IMR-90 (cell line): Measurements from ENCODE around the gene DUXA. TPM values are rescaled to one million over a fixed set of nuclear protein-coding genes. Genes with fewer than 3 reads are reported as not detected.

ENCODE experiments used
- ATAC-seq: fragments of 200-7000 bp; cut with Tn5 transposase; 2 replicates; pipeline ENCODE4 v1.9.1; 2020; ENCODE audit warnings: low read depth, mild to moderate bottlenecking, moderate library complexity
- BruUV-seq: library from RNA; stranded (reverse); fragments of 400-500 nt; replicated peaks from 2 replicates; lab custom pipeline; 2021; lab: Mats Ljungman, UMichigan
- CTCF ChIA-PET: fragments of 300-600 bp; formaldehyde crosslinking; extraction: SDS; loops from one replicate; lab custom pipeline; 2021; ENCODE audit warnings: antibody characterized with exemption; lab: Yijun Ruan, JAX
- POLR2A ChIA-PET: fragments of 300-600 bp; sonication (Branson Sonifier 250); formaldehyde crosslinking; loops from one replicate; lab custom pipeline; 2022; ENCODE audit warnings: antibody characterized with exemption; ENCODE audit not compliant: unreplicated experiment; lab: Charles Lee
- DNase-seq: peaks from one replicate; pipeline ENCODE4 v3.0.0; 2013
- H2AFZ ChIP-seq: replicated peaks from 2 replicates; pipeline ENCODE3; 2013; ENCODE audit warnings: low read length, mild to moderate bottlenecking; ENCODE audit not compliant: poor library complexity
- H2AK5ac ChIP-seq: 2 replicates; pipeline ENCODE4 v1.6.1; 2013; ENCODE audit warnings: low read depth, low read length, inconsistent platforms
- H2AK9ac ChIP-seq: replicated peaks from 2 replicates; pipeline ENCODE3; 2013; ENCODE audit warnings: mild to moderate bottlenecking, low read depth, low read length, moderate library complexity; ENCODE audit not compliant: poor library complexity
- H2BK120ac ChIP-seq: 2 replicates; pipeline ENCODE4 v1.6.1; 2013; ENCODE audit warnings: low read depth, low read length, inconsistent platforms
- H2BK15ac ChIP-seq: 3 replicates; pipeline ENCODE4 v1.6.1; 2013; ENCODE audit warnings: low read depth, low read length, inconsistent platforms
- H2BK20ac ChIP-seq: 2 replicates; pipeline ENCODE4 v1.6.1; 2013; ENCODE audit warnings: low read depth, mild to moderate bottlenecking, inconsistent platforms, low read length, moderate library complexity
- H2BK5ac ChIP-seq: 2 replicates; pipeline ENCODE4 v1.6.1; 2013; ENCODE audit warnings: mild to moderate bottlenecking, low read depth, low read length, inconsistent platforms; ENCODE audit not compliant: poor library complexity, severe bottlenecking
- H3K14ac ChIP-seq: replicated peaks from 2 replicates; pipeline ENCODE4 v1.6.1; 2013; ENCODE audit warnings: low read depth, low read length, inconsistent platforms
- H3K18ac ChIP-seq: 2 replicates; pipeline ENCODE4 v1.6.1; 2013; ENCODE audit warnings: low read depth, low read length, control low read depth
- H3K23ac ChIP-seq: 2 replicates; pipeline ENCODE4 v1.6.1; 2013; ENCODE audit warnings: low read depth, low read length, inconsistent platforms
- H3K27ac ChIP-seq: 2 replicates; pipeline ENCODE4 v1.5.1; 2013; ENCODE audit warnings: mild to moderate bottlenecking, control low read depth, low read length; ENCODE audit not compliant: insufficient read depth
- H3K27me3 ChIP-seq: 2 replicates; pipeline ENCODE4 v1.6.1; 2013; ENCODE audit warnings: low read length; ENCODE audit not compliant: control insufficient read depth, insufficient read depth
- H3K36me3 ChIP-seq: 2 replicates; pipeline ENCODE4 v1.6.1; 2013; ENCODE audit warnings: low read length, mixed read lengths; ENCODE audit not compliant: control insufficient read depth, insufficient read depth
- H3K4ac ChIP-seq: 2 replicates; pipeline ENCODE4 v1.6.1; 2013; ENCODE audit warnings: low read depth, low read length, inconsistent platforms
- H3K4me1 ChIP-seq: 2 replicates; pipeline ENCODE4 v1.6.1; 2013; ENCODE audit warnings: low read length, mixed read lengths; ENCODE audit not compliant: control insufficient read depth, insufficient read depth
- H3K4me2 ChIP-seq: 2 replicates; pipeline ENCODE4 v1.6.1; 2013; ENCODE audit warnings: low read depth, mild to moderate bottlenecking, control low read depth, low read length, moderate library complexity
- H3K4me3 ChIP-seq: 2 replicates; pipeline ENCODE4 v1.5.1; 2013; ENCODE audit warnings: low read depth, mild to moderate bottlenecking, control low read depth, low read length, moderate library complexity; ENCODE audit not compliant: insufficient read depth
- H3K56ac ChIP-seq: 2 replicates; pipeline ENCODE4 v1.6.1; 2013; ENCODE audit warnings: low read length, inconsistent platforms; ENCODE audit not compliant: insufficient read depth; ENCODE audit errors: extremely low read depth
- H3K79me1 ChIP-seq, 2 experiments: 2 replicates each; pipeline ENCODE4 v1.6.1; 2013; ENCODE audit warnings: low read length in 2 of 2, inconsistent platforms in 1 of 2, low read depth in 1 of 2
- H3K9ac ChIP-seq: 2 replicates; pipeline ENCODE4 v1.6.1; 2013; ENCODE audit warnings: low read depth, low read length, control low read depth
- H3K9me1 ChIP-seq: 2 replicates; pipeline ENCODE4 v1.6.1; 2013; ENCODE audit warnings: low read length, inconsistent platforms; ENCODE audit not compliant: insufficient read depth
- H3K9me3 ChIP-seq: 2 replicates; pipeline ENCODE4 v1.6.1; 2013; ENCODE audit warnings: low read length; ENCODE audit not compliant: control insufficient read depth, insufficient read depth
- H4K20me1 ChIP-seq: 2 replicates; pipeline ENCODE4 v1.6.1; 2013; ENCODE audit warnings: low read length, inconsistent platforms; ENCODE audit not compliant: insufficient read depth
- H4K5ac ChIP-seq: 2 replicates; pipeline ENCODE4 v1.6.1; 2013; ENCODE audit warnings: mild to moderate bottlenecking, low read depth, low read length, control low read depth
- H4K8ac ChIP-seq, 2 experiments: 2 replicates each; pipeline ENCODE4 v1.6.1; 2013; ENCODE audit warnings: low read depth in 2 of 2, low read length in 2 of 2, control low read depth in 1 of 2, inconsistent platforms in 1 of 2
- H4K91ac ChIP-seq: 2 replicates; pipeline ENCODE4 v1.6.1; 2013; ENCODE audit warnings: low read depth, low read length, inconsistent platforms; ENCODE audit not compliant: insufficient read depth
- BHLHE40 ChIP-seq: fragments of 150-350 bp; IDR thresholded peaks from 2 replicates; pipeline ENCODE4 v1.6.1; 2016; ENCODE audit warnings: mild to moderate bottlenecking, low read depth, low read length
- CEBPB ChIP-seq: IDR thresholded peaks from 2 replicates; pipeline ENCODE4 v1.6.1; 2012; ENCODE audit warnings: low read depth, low read length, improper control_type of control experiment
- CHD1 ChIP-seq: IDR thresholded peaks from 2 replicates; pipeline ENCODE4 v1.6.1; 2012; ENCODE audit warnings: low read depth, low read length, improper control_type of control experiment
- CTCF ChIP-seq: conservative IDR thresholded peaks from 2 replicates; pipeline ENCODE4 v1.5.1; 2012; ENCODE audit warnings: mild to moderate bottlenecking, low read depth, low read length, improper control_type of control experiment
- ELK1 ChIP-seq: fragments of 150-350 bp; IDR thresholded peaks from 2 replicates; pipeline ENCODE4 v1.6.1; 2016; ENCODE audit warnings: low read depth, mild to moderate bottlenecking, low read length, moderate library complexity, borderline replicate concordance
- FOS ChIP-seq: fragments of 150-350 bp; IDR thresholded peaks from 2 replicates; pipeline ENCODE4 v1.6.1; 2016; ENCODE audit warnings: low read depth, low read length
- MAFK ChIP-seq: IDR thresholded peaks from 2 replicates; pipeline ENCODE4 v1.6.1; 2012; ENCODE audit warnings: low read depth, low read length, improper control_type of control experiment
- MAZ ChIP-seq: IDR thresholded peaks from 2 replicates; pipeline ENCODE4 v1.6.1; 2012; ENCODE audit warnings: low read depth, mild to moderate bottlenecking, low read length, improper control_type of control experiment, moderate library complexity, borderline replicate concordance
- MXI1 ChIP-seq: IDR thresholded peaks from 2 replicates; pipeline ENCODE4 v1.6.1; 2012; ENCODE audit warnings: low read depth, mild to moderate bottlenecking, low read length, moderate library complexity, borderline replicate concordance
- NFE2L2 ChIP-seq: fragments of 150-350 bp; IDR thresholded peaks from 2 replicates; pipeline ENCODE4 v1.6.1; 2016; ENCODE audit warnings: low read depth, mild to moderate bottlenecking, low read length
- POLR2A ChIP-seq: IDR thresholded peaks from 2 replicates; pipeline ENCODE4 v1.6.1; 2012; ENCODE audit warnings: mild to moderate bottlenecking, low read depth, low read length
- RAD21 ChIP-seq: IDR thresholded peaks from 2 replicates; pipeline ENCODE4 v1.6.1; 2012; ENCODE audit warnings: low read length, improper control_type of control experiment
- RCOR1 ChIP-seq: IDR thresholded peaks from 2 replicates; pipeline ENCODE4 v1.6.1; 2012; ENCODE audit warnings: mild to moderate bottlenecking, low read length, improper control_type of control experiment; ENCODE audit not compliant: insufficient replicate concordance
- RFX5 ChIP-seq: IDR thresholded peaks from 2 replicates; pipeline ENCODE4 v1.8.0; 2012; ENCODE audit warnings: low read depth, mild to moderate bottlenecking, low read length, moderate library complexity
- SMC3 ChIP-seq: fragments of 150-350 bp; IDR thresholded peaks from 2 replicates; pipeline ENCODE4 v1.6.1; 2016; ENCODE audit warnings: low read depth, mild to moderate bottlenecking, antibody characterized with exemption, low read length, moderate library complexity
- USF2 ChIP-seq: fragments of 150-350 bp; IDR thresholded peaks from 2 replicates; pipeline ENCODE4 v1.6.1; 2017; ENCODE audit warnings: mild to moderate bottlenecking, antibody characterized with exemption, low read length, low read depth
- WGBS, 2 experiments: methylation state at CpG; one replicate each; pipeline versions ENCODE4 v1.1.5 to v1.1.7; 2013; ENCODE audit warnings: missing lambda C conversion rate in 2 of 2; ENCODE audit not compliant: insufficient read length in 1 of 2; ENCODE audit errors: extremely low coverage in 2 of 2; 5-methylcytosine and 5-hydroxymethylcytosine counted together
- dilution Hi-C: fragments of 300-500 bp; cut with HindIII; formaldehyde crosslinking; loops from one replicate; pipeline ENCODE4 v1.14.3; 2018; ENCODE audit warnings: low sequenced_read_pairs; ENCODE audit not compliant: unreplicated experiment
- in situ Hi-C: fragments of 300-500 bp; cut with MboI; formaldehyde crosslinking; loops from 3 replicates; pipeline ENCODE4 v1.14.3; 2019; ENCODE audit warnings: low sequenced_read_pairs, inconsistent platforms, mixed read lengths
- intact Hi-C: fragments of 100-400 bp; cut with micrococcal nuclease; formaldehyde crosslinking; loops from 2 replicates; pipeline ENCODE4 v1.10.0; 2022
- polyA plus RNA-seq, 3 experiments: library from polyadenylated mRNA; depleted of rRNA; stranded (reverse); fragments of >200 nt; gene quantifications; 2 replicates each; pipeline ENCODE4 v1.2.3, GENCODE V29; 2012; ENCODE audit warnings: low replicate concordance in 1 of 3
- total RNA-seq: library from RNA; depleted of rRNA; stranded (reverse); fragments of >200 nt; gene quantifications from 2 replicates; pipeline ENCODE4 v1.2.3, GENCODE V29; 2012

Gene DUXA
- total and polyA plus RNA-seq, 2 of the 4 experiments (the other 2 are of a cell fraction): not detected

- no peak overlapping the region for H2AK9ac ChIP-seq
- H3K4ac ChIP-seq: no peak overlapping the region
- H3K36me3 ChIP-seq: peaks cover 50% of the 10 kb centered on the region
- no peak overlapping the region for H2BK120ac ChIP-seq
- no peak overlapping the region for H2AK5ac ChIP-seq
- WGBS, 2 experiments: no CpG with 5 or more reads among the region's 7 CpGs
- ChIA-PET POLR2A (no interaction called here), CTCF (no interaction called here)
- H3K18ac ChIP-seq: no peak overlapping the region
- peaks cover 9% of the 10 kb centered on the region for H3K9me3 ChIP-seq
- no TSS peak for BruUV-seq
- no peak overlapping the region for H3K14ac ChIP-seq
- dilution Hi-C loops (no loop called here), intact Hi-C loops (no loop called here), in situ Hi-C loops (no loop called here)
- H4K91ac ChIP-seq: no peak overlapping the region
- no peak overlapping the region for H4K5ac ChIP-seq
- H3K4me1 ChIP-seq: no peaks in the 10 kb centered on the region
- peaks cover 11% of the 10 kb centered on the region for H4K20me1 ChIP-seq
- no peak overlapping the region for H2BK20ac ChIP-seq
- H3K27me3 ChIP-seq: no peaks in the 10 kb centered on the region
- H3K9ac ChIP-seq: no peak overlapping the region
- ATAC-seq (no peak; the same call in 1 of the 2 replicates), DNase-seq (peak; percentile 33)
- no peak for TF ChIP-seq FOS
- no peak for TF ChIP-seq RAD21
- no peak for TF ChIP-seq MAZ
- TF ChIP-seq ELK1: no peak
- TF ChIP-seq BHLHE40: no peak
- no peak for TF ChIP-seq SMC3
- no peak for TF ChIP-seq CHD1
- TF ChIP-seq MXI1: no peak
- no peak for TF ChIP-seq POLR2A
- no peak for TF ChIP-seq RFX5
- no peak for TF ChIP-seq CEBPB
- no peak for TF ChIP-seq NFE2L2
- TF ChIP-seq CTCF: no peak
- TF ChIP-seq USF2: no peak
- no peak for TF ChIP-seq RCOR1
- TF ChIP-seq MAFK: no peak
- H3K4me3 ChIP-seq: no peak overlapping the region
- peaks cover 41 to 53% of the 10 kb centered on the region in 2 experiments for H3K79me1 ChIP-seq
- no peak overlapping the region for H2BK5ac ChIP-seq
- H3K27ac ChIP-seq: no peak overlapping the region
- no peak overlapping the region for H3K56ac ChIP-seq
- no peak overlapping the region for H2BK15ac ChIP-seq
- H2AFZ ChIP-seq: no peak overlapping the region
- no peak overlapping the region for H3K23ac ChIP-seq
- H3K4me2 ChIP-seq: no peak overlapping the region
- H3K9me1 ChIP-seq: peaks cover 3% of the 10 kb centered on the region; the same call in 1 of the 2 replicates
- H4K8ac ChIP-seq: no peak overlapping the region
Observed at GRCh38 chr19:57212109-57212508, 44.8 kb upstream of the DUXA start.
